NCI-H82 treated with DMSO at 0.1 percent for 48 hours (cell line): ENCODE measurements around the gene ATXN7L1.
A peak's percentile ranks its signal among the peaks of the same experiment; 100 is the strongest.

Source experiments
- DNase-seq: peaks from one replicate; lab custom pipeline; 2025; ENCODE audit not compliant: unreplicated experiment; lab: John Stamatoyannopoulos, UW

ATXN7L1 gene

GRCh38 chr7:105786520-105787470, 89.6 kb downstream of the ATXN7L1 start:
- no peak for DNase-seq

GRCh38 chr7:105782391-105783042, 93.9 kb downstream of the ATXN7L1 start:
- no peak for DNase-seq

- peak; percentile 71 for DNase-seq
Observed at GRCh38 chr7:105779856-105780780, 96.3 kb downstream of the ATXN7L1 start.

- no peak for DNase-seq
Observed at GRCh38 chr7:105778956-105779355, 97.4 kb downstream of the ATXN7L1 start.

- DNase-seq, result no peak
Observed at GRCh38 chr7:105776986-105777910, 99.2 kb downstream of the ATXN7L1 start.

- DNase-seq, result no peak
Observed at GRCh38 chr7:105776068-105776790, 100.2 kb downstream of the ATXN7L1 start.

- no peak for DNase-seq
Observed at GRCh38 chr7:105775580-105775979, 100.8 kb downstream of the ATXN7L1 start.

- DNase-seq, result no peak
Observed at GRCh38 chr7:105773030-105773460, 103.4 kb downstream of the ATXN7L1 start.

- peak; percentile 79 for DNase-seq
Observed at GRCh38 chr7:105769901-105770628, 106.3 kb downstream of the ATXN7L1 start.

GRCh38 chr7:105768898-105769507, 107.4 kb downstream of the ATXN7L1 start:
- DNase-seq, result no peak

GRCh38 chr7:105768117-105768516, 108.3 kb downstream of the ATXN7L1 start:
- DNase-seq, result no peak

GRCh38 chr7:105766421-105767073, 109.9 kb downstream of the ATXN7L1 start:
- DNase-seq, result no peak

- no peak for DNase-seq
Observed at GRCh38 chr7:105765846-105766245, 110.6 kb downstream of the ATXN7L1 start.

- no peak for DNase-seq
Observed at GRCh38 chr7:105764506-105764905, 111.9 kb downstream of the ATXN7L1 start.

- no peak for DNase-seq
Observed at GRCh38 chr7:105760551-105761447, 115.6 kb downstream of the ATXN7L1 start.

- peak; percentile 51 for DNase-seq
Observed at GRCh38 chr7:105759670-105760550, 116.5 kb downstream of the ATXN7L1 start.
